Activated CD4-positive, alpha-beta T cell treated with anti-CD3 and anti-CD28 coated beads, Interleukin-2, amount 10 ng/mL, durations not matched to agents 24 days and 14 days (primary cell): ENCODE results near the gene PCDHGA6. TPM values are rescaled to one million over a fixed set of nuclear protein-coding genes. Genes with fewer than 3 reads are reported as not detected.
"Not testable (repeated sequence)": the region's sequence is repeated elsewhere in the genome, so short reads cannot be mapped to it uniquely, and the experiment has no call there.

ENCODE experiments used
- DNase-seq: peaks from one replicate; pipeline ENCODE4 v3.0.0; 2022
- H3K27ac Mint-ChIP-seq: one replicate; pipeline ENCODE4 v1.8.0; 2022; ENCODE audit warnings: mild to moderate bottlenecking, mixed read lengths
- H3K27me3 Mint-ChIP-seq: one replicate; pipeline ENCODE4 v1.8.0; 2022; ENCODE audit warnings: mixed read lengths
- H3K36me3 Mint-ChIP-seq: one replicate; pipeline ENCODE4 v1.8.0; 2022; ENCODE audit warnings: low read depth, mild to moderate bottlenecking, mixed read lengths
- H3K4me1 Mint-ChIP-seq: one replicate; pipeline ENCODE4 v1.8.0; 2021; ENCODE audit warnings: mixed read lengths
- H3K4me3 Mint-ChIP-seq: one replicate; pipeline ENCODE4 v1.8.0; 2022; ENCODE audit warnings: mild to moderate bottlenecking, moderate library complexity, mixed read lengths
- H3K9me3 Mint-ChIP-seq: one replicate; pipeline ENCODE4 v1.8.0; 2021; ENCODE audit warnings: mixed read lengths
- intact Hi-C: fragments of 100-400 bp; cut with micrococcal nuclease; formaldehyde crosslinking; loops from one replicate; pipeline ENCODE4 v1.15.1; 2023
- total RNA-seq: library from RNA; stranded (reverse); gene quantifications from 2 replicates; pipeline ENCODE4 v1.2.3, GENCODE V29; 2022

PCDHGA6 gene
- total RNA-seq, 1 donor from 2014 or later, result 0.54 TPM

- Mint-ChIP-seq H3K4me1 (peaks cover 2% of the 10 kb centered on the region), H3K9me3 (peaks cover 28% of the 10 kb centered on the region), H3K36me3 (peaks cover 5% of the 10 kb centered on the region), H3K27me3 (peaks cover 17% of the 10 kb centered on the region), H3K4me3 (peak within 1 kb of the TSS; percentile 79), H3K27ac (no peak within 1 kb of the TSS)
- intact Hi-C loops, result no loop called here
- DNase-seq, result peak; percentile 71
Measured at GRCh38 chr5:141369994-141370848, 3.5 kb upstream of the PCDHGA6 start, which contains the start of gene PCDHGB3. PCDHGB3 (plus strand) TSS chr5:141370242; CDS start chr5:141370395, 153 bp downstream.

- H3K9me3 Mint-ChIP-seq, result peaks cover 25% of the 10 kb centered on the region
Measured at GRCh38 chr5:141371572-141372475, 1.9 kb upstream of the PCDHGA6 start.

GRCh38 chr5:141374627-141375026, 936 bp downstream of the PCDHGA6 start:
- Mint-ChIP-seq H3K36me3 (peaks cover 3% of the 10 kb centered on the region), H3K4me3 (no peak overlapping the region), H3K27me3 (peaks cover 14% of the 10 kb centered on the region), H3K9me3 (peaks cover 25% of the 10 kb centered on the region), H3K4me1 (peaks cover 2% of the 10 kb centered on the region), H3K27ac (no peak overlapping the region)
- intact Hi-C loops, result no loop called here
- DNase-seq, result no peak

More at GRCh38 chr5:141371572-141372475, 1.9 kb upstream of the PCDHGA6 start:
- no peak overlapping the region for H3K27ac Mint-ChIP-seq
- peaks cover 2% of the 10 kb centered on the region for H3K4me1 Mint-ChIP-seq
- intact Hi-C loops, result no loop called here
- peaks cover 14% of the 10 kb centered on the region for H3K27me3 Mint-ChIP-seq
- H3K4me3 Mint-ChIP-seq, result no peak overlapping the region
- H3K36me3 Mint-ChIP-seq, result peaks cover 3% of the 10 kb centered on the region
- peak; percentile 50 for DNase-seq

- Mint-ChIP-seq H3K27me3 (peaks cover 11% of the 10 kb centered on the region), H3K9me3 (peaks cover 22% of the 10 kb centered on the region)
- DNase-seq, H3K36me3 Mint-ChIP-seq, H3K4me3 Mint-ChIP-seq, intact Hi-C loops, H3K4me1 Mint-ChIP-seq, H3K27ac Mint-ChIP-seq: not testable (repeated sequence)
Measured at GRCh38 chr5:141375444-141376155, 1.9 kb downstream of the PCDHGA6 start.

- peak within 1 kb of the TSS; percentile 82 for H3K4me3 Mint-ChIP-seq
- peak within 1 kb of the TSS; percentile 20 for H3K27ac Mint-ChIP-seq
Measured at GRCh38 chr5:141382469-141383294, 9.0 kb downstream of the PCDHGA6 start, which contains the start of gene PCDHGA7. PCDHGA7 (plus strand) TSS chr5:141382742; CDS start chr5:141382900, 158 bp downstream.

GRCh38 chr5:141383345-141383744, 9.7 kb downstream of the PCDHGA6 start:
- no peaks in the 10 kb centered on the region for H3K4me1 Mint-ChIP-seq
- peak overlapping the region; percentile 82 for H3K4me3 Mint-ChIP-seq
- DNase-seq, result no peak
- H3K36me3 Mint-ChIP-seq, result no peaks in the 10 kb centered on the region
- H3K9me3 Mint-ChIP-seq, result peaks cover 6% of the 10 kb centered on the region
- no peak overlapping the region for H3K27ac Mint-ChIP-seq
- peaks cover 8% of the 10 kb centered on the region for H3K27me3 Mint-ChIP-seq
- intact Hi-C loops, result no loop called here

More at GRCh38 chr5:141382469-141383294, 9.0 kb downstream of the PCDHGA6 start, which contains the start of gene PCDHGA7:
- H3K27me3 Mint-ChIP-seq, result peaks cover 8% of the 10 kb centered on the region
- H3K36me3 Mint-ChIP-seq, result no peaks in the 10 kb centered on the region
- H3K4me1 Mint-ChIP-seq, result no peaks in the 10 kb centered on the region
- peak; percentile 55 for DNase-seq
- H3K9me3 Mint-ChIP-seq, result peaks cover 4% of the 10 kb centered on the region
- intact Hi-C loops, result no loop called here

- no peak for DNase-seq
- Mint-ChIP-seq H3K27ac (no peak overlapping the region), H3K27me3 (peaks cover 13% of the 10 kb centered on the region), H3K9me3 (peaks cover 14% of the 10 kb centered on the region), H3K4me1 (no peaks in the 10 kb centered on the region), H3K4me3 (no peak overlapping the region), H3K36me3 (no peaks in the 10 kb centered on the region)
- intact Hi-C loops, result no loop called here
Measured at GRCh38 chr5:141384471-141385267, 11.0 kb downstream of the PCDHGA6 start.

GRCh38 chr5:141387557-141388311, 14.0 kb downstream of the PCDHGA6 start, which contains the start of gene PCDHGB4:
PCDHGB4 (plus strand) TSS chr5:141387698; CDS start chr5:141387885, 187 bp downstream.
- peak; percentile 74 for DNase-seq
- intact Hi-C loops, H3K27ac Mint-ChIP-seq, H3K36me3 Mint-ChIP-seq, H3K4me1 Mint-ChIP-seq: not testable (repeated sequence)
- Mint-ChIP-seq H3K9me3 (peaks cover 25% of the 10 kb centered on the region), H3K27me3 (peaks cover 17% of the 10 kb centered on the region), H3K4me3 (peak within 1 kb of the TSS; percentile 56)

GRCh38 chr5:141388661-141389060, 15.0 kb downstream of the PCDHGA6 start:
- no peak overlapping the region for H3K27ac Mint-ChIP-seq
- H3K9me3 Mint-ChIP-seq, result peaks cover 30% of the 10 kb centered on the region
- intact Hi-C loops, result no loop called here
- no peaks in the 10 kb centered on the region for H3K4me1 Mint-ChIP-seq
- H3K27me3 Mint-ChIP-seq, result peaks cover 16% of the 10 kb centered on the region
- peak overlapping the region; percentile 8 for H3K4me3 Mint-ChIP-seq
- H3K36me3 Mint-ChIP-seq, result peaks cover 3% of the 10 kb centered on the region
- DNase-seq, result no peak

GRCh38 chr5:141389153-141390042, 15.7 kb downstream of the PCDHGA6 start:
- H3K27me3 Mint-ChIP-seq, result peaks cover 19% of the 10 kb centered on the region

More at GRCh38 chr5:141389153-141390042, 15.7 kb downstream of the PCDHGA6 start:
- intact Hi-C loops, result no loop called here
- Mint-ChIP-seq H3K36me3 (peaks cover 3% of the 10 kb centered on the region), H3K4me1 (no peaks in the 10 kb centered on the region), H3K4me3 (no peak overlapping the region), H3K27ac (no peak overlapping the region), H3K9me3 (peaks cover 35% of the 10 kb centered on the region)
- no peak for DNase-seq
